ENCODE results near the gene NUP93.
A peak's percentile ranks its signal among the peaks of the same experiment; 100 is the strongest.
"Not testable (repeated sequence)": the region's sequence is repeated elsewhere in the genome, so short reads cannot be mapped to it uniquely, and the experiment has no call there.

NUP93 gene

DNA sequence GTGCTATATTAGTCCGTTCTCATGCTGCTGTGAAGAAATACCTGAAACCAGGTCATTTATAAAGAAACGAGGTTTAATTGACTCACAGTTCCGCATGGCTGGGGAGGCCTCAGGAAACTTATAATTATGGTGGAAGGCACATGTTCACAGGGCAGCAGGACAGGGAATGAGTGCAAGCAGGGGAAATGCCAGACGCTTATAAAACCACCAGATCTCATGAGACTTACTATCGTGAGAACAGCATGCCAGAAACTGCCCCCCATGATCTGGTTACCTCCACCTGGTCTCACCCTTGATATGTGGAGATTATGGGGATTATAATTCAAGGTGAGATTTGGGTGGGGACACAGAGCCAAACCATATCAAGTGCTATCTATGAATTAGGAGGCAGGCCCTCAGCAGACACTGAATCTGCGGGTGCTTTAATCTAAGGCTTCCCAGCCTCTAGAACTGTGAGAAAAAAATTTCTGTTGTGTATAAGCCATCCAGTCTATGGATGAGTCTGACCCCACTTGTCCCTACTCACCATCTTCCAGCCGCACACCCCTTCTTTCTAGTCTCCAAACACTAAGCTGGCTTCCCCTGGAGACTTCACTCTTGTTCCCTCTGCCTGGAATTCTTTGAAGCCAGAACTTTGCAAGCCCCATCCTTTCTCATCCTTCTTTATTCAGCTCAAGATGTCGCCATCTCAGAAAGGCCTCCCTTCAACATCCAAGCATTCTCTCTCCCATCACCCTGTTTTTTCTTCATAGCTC is 772 bp upstream of the NUP93 start:
- Histone ChIP-seq H3K36me3 (ENCODE audit: insufficient read depth, low read length) (no peaks in the 10 kb centered on the region), H2AFZ (ENCODE audit: low read length, unreplicated experiment) (peak overlapping the region; percentile 87), H3K4me1 (ENCODE audit: control insufficient read depth, insufficient read depth, low read length, unreplicated experiment) (peaks cover 20% of the 10 kb centered on the region), H3K4me3 (ENCODE audit: low read depth, low read length) (peak overlapping the region; percentile 96), H3K27me3 (ENCODE audit: insufficient read depth, low read length) (no peaks in the 10 kb centered on the region), H3K79me2 (ENCODE audit: control insufficient read depth, insufficient read depth, low read length, unreplicated experiment) (peaks cover 52% of the 10 kb centered on the region), H3K27ac (ENCODE audit: low read depth, low read length) (peak overlapping the region; percentile 78)

GRCh38 chr16:56732366-56732765 is 2.4 kb downstream of the NUP93 start:
- H2AFZ ChIP-seq (ENCODE audit: low read length, unreplicated experiment), result no peak overlapping the region
- peaks cover 78% of the 10 kb centered on the region for H3K79me2 ChIP-seq (ENCODE audit: control insufficient read depth, insufficient read depth, low read length, unreplicated experiment)
- H3K4me3 ChIP-seq (ENCODE audit: low read depth, low read length), result no peak overlapping the region
- H3K27me3 ChIP-seq (ENCODE audit: insufficient read depth, low read length), result no peaks in the 10 kb centered on the region
- peaks cover 24% of the 10 kb centered on the region for H3K4me1 ChIP-seq (ENCODE audit: control insufficient read depth, insufficient read depth, low read length, unreplicated experiment)
- H3K36me3 ChIP-seq (ENCODE audit: insufficient read depth, low read length), result no peaks in the 10 kb centered on the region
- no peak overlapping the region for H3K27ac ChIP-seq (ENCODE audit: low read depth, low read length)

DNA sequence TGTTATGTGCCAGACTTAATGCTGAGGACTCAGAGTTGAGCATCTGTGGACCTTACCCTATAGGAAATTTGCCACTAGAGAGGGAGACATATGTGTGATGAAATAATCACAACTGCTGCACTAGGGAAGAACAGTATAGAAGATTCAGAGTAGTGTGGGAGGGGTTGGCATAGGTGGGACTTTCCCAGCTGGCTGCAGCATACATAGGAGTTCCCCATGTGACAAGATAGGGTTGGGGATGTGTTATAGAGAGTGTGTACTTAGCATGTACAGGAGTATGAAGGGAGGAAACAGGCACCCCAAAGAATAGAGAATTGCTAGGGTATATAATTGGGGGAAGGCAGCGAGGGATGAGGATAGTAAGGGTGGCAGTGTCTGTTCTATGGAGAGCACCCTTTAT is 2.9 kb downstream of the NUP93 start:
- no peaks in the 10 kb centered on the region for H3K36me3 ChIP-seq (ENCODE audit: insufficient read depth, low read length)
- no peak overlapping the region for H2AFZ ChIP-seq (ENCODE audit: low read length, unreplicated experiment)
- peaks cover 26% of the 10 kb centered on the region for H3K4me1 ChIP-seq (ENCODE audit: control insufficient read depth, insufficient read depth, low read length, unreplicated experiment)
- peaks cover 82% of the 10 kb centered on the region for H3K79me2 ChIP-seq (ENCODE audit: control insufficient read depth, insufficient read depth, low read length, unreplicated experiment)
- H3K4me3 ChIP-seq (ENCODE audit: low read depth, low read length), result no peak overlapping the region
- no peaks in the 10 kb centered on the region for H3K27me3 ChIP-seq (ENCODE audit: insufficient read depth, low read length)
- H3K27ac ChIP-seq (ENCODE audit: low read depth, low read length), result no peak overlapping the region

DNA sequence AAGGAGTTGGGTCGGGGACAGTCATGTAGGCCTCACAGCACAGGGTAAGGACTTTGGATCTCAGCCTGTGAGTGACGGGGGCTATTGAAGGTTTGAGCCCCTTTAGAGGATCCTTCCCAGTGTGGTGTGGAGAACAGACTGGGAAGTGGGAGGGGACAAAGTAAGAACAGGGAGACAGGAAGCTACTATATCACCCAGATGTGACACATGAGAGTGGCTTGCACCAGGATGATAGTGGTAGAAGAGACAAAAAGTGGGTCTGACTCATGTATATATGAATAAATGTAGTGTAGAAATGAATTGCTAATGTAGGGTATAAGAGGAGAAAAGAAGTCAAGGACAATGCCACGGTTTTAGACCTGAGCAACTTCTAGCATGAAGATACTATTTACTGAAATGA is 4.5 kb downstream of the NUP93 start:
- Histone ChIP-seq H3K36me3 (ENCODE audit: insufficient read depth, low read length) (no peaks in the 10 kb centered on the region), H3K27ac (ENCODE audit: low read depth, low read length) (no peak overlapping the region), H3K27me3 (ENCODE audit: insufficient read depth, low read length) (no peaks in the 10 kb centered on the region), H2AFZ (ENCODE audit: low read length, unreplicated experiment) (no peak overlapping the region), H3K4me3 (ENCODE audit: low read depth, low read length) (no peak overlapping the region), H3K4me1 (ENCODE audit: control insufficient read depth, insufficient read depth, low read length, unreplicated experiment) (peaks cover 30% of the 10 kb centered on the region), H3K79me2 (ENCODE audit: control insufficient read depth, insufficient read depth, low read length, unreplicated experiment) (peaks cover 88% of the 10 kb centered on the region)

GRCh38 chr16:56736476-56736875 is 6.5 kb downstream of the NUP93 start:
- Histone ChIP-seq H3K4me3 (ENCODE audit: low read depth, low read length) (no peak overlapping the region), H3K79me2 (ENCODE audit: control insufficient read depth, insufficient read depth, low read length, unreplicated experiment) (peaks cover 73% of the 10 kb centered on the region), H3K36me3 (ENCODE audit: insufficient read depth, low read length) (no peaks in the 10 kb centered on the region), H2AFZ (ENCODE audit: low read length, unreplicated experiment) (no peak overlapping the region), H3K27ac (ENCODE audit: low read depth, low read length) (no peak overlapping the region), H3K27me3 (ENCODE audit: insufficient read depth, low read length) (no peaks in the 10 kb centered on the region), H3K4me1 (ENCODE audit: control insufficient read depth, insufficient read depth, low read length, unreplicated experiment) (peaks cover 30% of the 10 kb centered on the region)

GRCh38 chr16:56737539-56737938 is 7.6 kb downstream of the NUP93 start:
- Histone ChIP-seq H3K27me3 (ENCODE audit: insufficient read depth, low read length) (no peaks in the 10 kb centered on the region), H3K79me2 (ENCODE audit: control insufficient read depth, insufficient read depth, low read length, unreplicated experiment) (peaks cover 68% of the 10 kb centered on the region), H3K36me3 (ENCODE audit: insufficient read depth, low read length) (no peaks in the 10 kb centered on the region), H3K4me3 (ENCODE audit: low read depth, low read length) (no peak overlapping the region), H3K4me1 (ENCODE audit: control insufficient read depth, insufficient read depth, low read length, unreplicated experiment) (peaks cover 33% of the 10 kb centered on the region), H2AFZ (ENCODE audit: low read length, unreplicated experiment) (no peak overlapping the region), H3K27ac (ENCODE audit: low read depth, low read length) (no peak overlapping the region)

DNA sequence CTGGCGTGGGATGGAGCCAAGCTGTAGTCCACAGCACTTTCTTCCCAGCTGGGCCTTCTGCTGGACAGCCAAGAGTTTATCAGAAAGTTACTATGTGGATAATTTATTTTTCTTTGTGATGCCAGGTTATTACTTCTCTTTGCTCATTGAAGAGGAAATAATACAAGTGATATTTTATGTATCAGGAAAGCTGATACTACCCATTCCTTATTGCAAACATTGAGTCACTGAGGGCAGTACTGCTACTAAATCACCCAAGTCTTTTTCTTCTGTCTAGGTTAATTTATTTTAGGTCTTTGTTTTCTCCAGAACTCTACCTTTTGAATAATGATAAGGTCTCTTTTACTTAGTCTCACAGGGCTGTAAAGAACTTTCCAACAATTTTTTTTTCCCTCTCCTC is 8.3 kb downstream of the NUP93 start:
- H3K27me3 ChIP-seq (ENCODE audit: insufficient read depth, low read length), result no peaks in the 10 kb centered on the region
- H3K79me2 ChIP-seq (ENCODE audit: control insufficient read depth, insufficient read depth, low read length, unreplicated experiment), result peaks cover 65% of the 10 kb centered on the region

GRCh38 chr16:56739378-56739777 is 9.4 kb downstream of the NUP93 start:
- Histone ChIP-seq H3K4me1 (ENCODE audit: control insufficient read depth, insufficient read depth, low read length, unreplicated experiment) (peaks cover 38% of the 10 kb centered on the region), H3K79me2 (ENCODE audit: control insufficient read depth, insufficient read depth, low read length, unreplicated experiment) (peaks cover 64% of the 10 kb centered on the region)
- not testable (repeated sequence) for H3K27ac ChIP-seq (ENCODE audit: low read depth, low read length); H3K4me3 ChIP-seq (ENCODE audit: low read depth, low read length); H3K27me3 ChIP-seq (ENCODE audit: insufficient read depth, low read length); H2AFZ ChIP-seq (ENCODE audit: low read length, unreplicated experiment); H3K36me3 ChIP-seq (ENCODE audit: insufficient read depth, low read length)

More for the DNA sequence above, 8.3 kb downstream of the NUP93 start:
- H3K4me1 ChIP-seq (ENCODE audit: control insufficient read depth, insufficient read depth, low read length, unreplicated experiment), result peaks cover 36% of the 10 kb centered on the region
- H3K27ac ChIP-seq (ENCODE audit: low read depth, low read length), result no peak overlapping the region
- H3K4me3 ChIP-seq (ENCODE audit: low read depth, low read length), result no peak overlapping the region
- H3K36me3 ChIP-seq (ENCODE audit: insufficient read depth, low read length), result no peaks in the 10 kb centered on the region
- H2AFZ ChIP-seq (ENCODE audit: low read length, unreplicated experiment), result no peak overlapping the region

DNA sequence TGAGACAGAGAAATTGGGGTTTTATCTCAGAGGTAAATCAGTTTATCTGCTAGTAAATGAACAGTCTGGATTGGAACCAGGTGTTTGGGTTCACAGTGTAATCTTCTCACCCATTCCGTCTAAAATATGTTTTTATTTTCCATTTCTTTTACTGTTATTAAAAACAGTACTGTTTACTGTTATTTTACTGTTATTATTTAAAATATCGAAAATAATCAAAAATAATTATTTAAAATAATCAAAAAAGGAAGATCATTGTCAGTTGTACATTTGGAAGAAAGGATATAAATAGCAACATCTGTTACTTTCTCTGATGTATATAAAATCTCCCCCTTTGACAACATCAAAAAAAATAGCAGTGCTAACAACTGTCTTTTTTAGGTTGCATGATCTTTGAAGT is 11.5 kb downstream of the NUP93 start:
- Histone ChIP-seq H3K36me3 (ENCODE audit: insufficient read depth, low read length) (no peaks in the 10 kb centered on the region), H3K4me3 (ENCODE audit: low read depth, low read length) (no peak overlapping the region), H3K4me1 (ENCODE audit: control insufficient read depth, insufficient read depth, low read length, unreplicated experiment) (peaks cover 36% of the 10 kb centered on the region), H3K79me2 (ENCODE audit: control insufficient read depth, insufficient read depth, low read length, unreplicated experiment) (peaks cover 64% of the 10 kb centered on the region), H2AFZ (ENCODE audit: low read length, unreplicated experiment) (no peak overlapping the region), H3K27ac (ENCODE audit: low read depth, low read length) (peak overlapping the region; percentile 92), H3K27me3 (ENCODE audit: insufficient read depth, low read length) (no peaks in the 10 kb centered on the region)

GRCh38 chr16:56742030-56742984 is 12.4 kb downstream of the NUP93 start:
- Histone ChIP-seq H3K4me3 (ENCODE audit: low read depth, low read length) (peak overlapping the region; percentile 43; the same call in 1 of the 2 replicates), H2AFZ (ENCODE audit: low read length, unreplicated experiment) (no peak overlapping the region), H3K36me3 (ENCODE audit: insufficient read depth, low read length) (no peaks in the 10 kb centered on the region), H3K4me1 (ENCODE audit: control insufficient read depth, insufficient read depth, low read length, unreplicated experiment) (peaks cover 36% of the 10 kb centered on the region), H3K27ac (ENCODE audit: low read depth, low read length) (peak overlapping the region; percentile 92), H3K27me3 (ENCODE audit: insufficient read depth, low read length) (no peaks in the 10 kb centered on the region), H3K79me2 (ENCODE audit: control insufficient read depth, insufficient read depth, low read length, unreplicated experiment) (peaks cover 63% of the 10 kb centered on the region)

Measured in ACC112 (cell line).